Mucosa of rectum (tissue), 2 donors: ENCODE results near the gene ULK4.
"Not testable (repeated sequence)": the region's sequence is repeated elsewhere in the genome, so short reads cannot be mapped to it uniquely, and the experiment has no call there.

Experiments used
- H3K27ac ChIP-seq, 2 donors: one replicate each; pipeline ENCODE4 v1.7.0; 2013; ENCODE audit warnings: inconsistent platforms in 2 of 2, low read depth in 2 of 2, low read length in 2 of 2
- H3K27me3 ChIP-seq, 2 donors: one replicate each; pipeline ENCODE4 v1.7.0; 2013; ENCODE audit warnings: low read length in 2 of 2; ENCODE audit not compliant: control insufficient read depth in 2 of 2, insufficient read depth in 2 of 2
- H3K36me3 ChIP-seq, 2 donors: one replicate each; pipeline ENCODE4 v1.7.0; 2013; ENCODE audit warnings: low read length in 2 of 2; ENCODE audit not compliant: control insufficient read depth in 2 of 2, insufficient read depth in 2 of 2
- H3K4me1 ChIP-seq, 2 donors: one replicate each; pipeline ENCODE4 v1.7.0; 2013; ENCODE audit warnings: low read length in 2 of 2, mild to moderate bottlenecking in 1 of 2; ENCODE audit not compliant: control insufficient read depth in 2 of 2, insufficient read depth in 2 of 2
- H3K4me3 ChIP-seq, 2 donors: one replicate each; pipeline ENCODE4 v1.7.0; 2013; ENCODE audit warnings: low read length in 2 of 2
- H3K9ac ChIP-seq, 2 donors: one replicate each; pipeline ENCODE4 v1.7.0; 2013; ENCODE audit warnings: low read length in 2 of 2, low read depth in 1 of 2, mild to moderate bottlenecking in 1 of 2
- H3K9me3 ChIP-seq, 2 donors: one replicate each; pipeline ENCODE4 v1.7.0; 2013; ENCODE audit warnings: low read length in 2 of 2; ENCODE audit not compliant: control insufficient read depth in 2 of 2
- donor health status: healthy.
- donor health status: Normal muscosa, but diverticular disease.

The ULK4 gene

DNA sequence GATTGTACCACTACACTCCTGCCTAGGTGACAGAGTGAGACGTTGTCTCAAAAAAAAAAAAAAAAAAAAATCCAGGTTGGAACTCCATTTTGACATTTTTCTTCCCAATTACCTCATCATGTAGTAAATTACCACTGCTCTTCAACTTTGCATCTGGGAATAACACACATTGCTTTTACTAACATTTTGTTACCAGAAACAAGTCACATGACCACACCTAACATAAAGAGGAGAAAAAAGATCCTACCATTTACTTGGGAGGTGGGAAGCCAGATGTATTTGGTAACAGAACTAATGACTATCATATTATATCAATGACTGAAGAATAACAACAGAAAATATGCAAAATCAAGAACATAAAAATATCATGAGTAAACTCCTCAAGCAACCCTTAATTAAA is 49.6 kb downstream of the ULK4 start:
- Histone ChIP-seq H3K4me3 (no peak overlapping the region), H3K4me1 (no peaks in the 10 kb centered on the region), H3K36me3 (no peaks in the 10 kb centered on the region), H3K27me3 (no peaks in the 10 kb centered on the region), H3K9me3 (no peaks in the 10 kb centered on the region), H3K9ac (no peak overlapping the region), H3K27ac (no peak overlapping the region)

DNA sequence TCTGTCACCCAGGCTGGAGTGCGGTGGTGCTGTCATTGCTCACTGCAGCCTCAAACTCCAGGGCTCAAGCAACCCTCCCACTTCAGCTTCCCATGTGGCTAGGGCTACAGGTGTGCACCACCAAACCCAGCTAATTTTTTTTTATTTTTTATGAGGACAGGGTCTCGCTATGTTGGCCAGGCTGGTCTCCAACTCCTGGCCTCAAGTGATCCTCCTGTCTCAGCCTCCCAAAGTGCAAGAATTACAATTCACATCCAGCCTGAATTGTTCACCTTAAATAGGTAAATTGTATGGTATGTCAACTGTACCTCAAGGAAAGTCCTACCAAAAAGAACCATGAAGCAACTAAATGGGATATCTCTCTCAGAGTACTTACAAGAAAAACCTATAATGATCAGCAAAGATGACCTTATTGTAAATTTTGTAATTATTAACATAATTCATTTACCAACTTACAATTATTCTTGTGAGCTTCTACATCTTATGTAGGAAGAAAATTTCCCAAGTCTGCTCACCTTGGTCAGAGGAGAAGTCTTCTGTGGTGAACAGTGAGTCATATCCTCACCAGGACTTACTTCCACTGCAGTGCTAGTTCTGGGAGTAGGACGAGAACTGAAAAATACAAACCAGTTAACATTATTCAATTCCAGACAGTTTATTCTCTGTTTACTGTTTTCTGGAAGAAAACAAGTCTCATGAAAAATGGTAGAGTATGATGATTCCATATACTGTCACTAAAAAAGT is 54.4 kb downstream of the ULK4 start:
- no peak overlapping the region for H3K27ac ChIP-seq
- no peak overlapping the region for H3K9ac ChIP-seq
- H3K4me3 ChIP-seq, result no peak overlapping the region
- H3K4me1 ChIP-seq, result no peaks in the 10 kb centered on the region
- H3K9me3 ChIP-seq, result no peaks in the 10 kb centered on the region
- H3K36me3 ChIP-seq, result no peaks in the 10 kb centered on the region
- H3K27me3 ChIP-seq, result no peaks in the 10 kb centered on the region

DNA sequence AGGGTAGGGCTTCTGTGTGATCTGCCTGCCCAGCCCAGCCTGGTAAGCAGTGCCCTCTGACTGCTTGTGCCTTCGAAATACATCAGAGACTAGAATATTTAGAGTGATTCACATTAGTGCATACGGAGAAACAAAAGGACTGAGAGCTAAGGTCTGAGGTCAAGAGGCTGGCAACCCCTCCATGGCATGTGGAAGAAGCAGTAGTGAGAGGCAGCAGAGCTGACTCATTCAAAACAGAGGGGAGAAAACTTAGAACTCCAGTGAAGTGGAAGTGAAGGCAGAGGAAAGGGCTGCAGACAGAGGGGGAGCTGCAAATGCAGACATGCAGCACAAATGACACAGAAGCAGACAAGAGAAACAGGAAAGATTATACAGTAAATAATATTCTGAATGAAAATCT is 61.6 kb downstream of the ULK4 start:
- no peak overlapping the region for H3K4me3 ChIP-seq
- H3K27me3 ChIP-seq, result no peaks in the 10 kb centered on the region
- no peaks in the 10 kb centered on the region for H3K4me1 ChIP-seq

GRCh38 chr3:41898631-41899030 is 63.3 kb downstream of the ULK4 start:
- H3K9me3 ChIP-seq, result no peaks in the 10 kb centered on the region
- peaks cover 3 to 4% of the 10 kb centered on the region in 2 donors for H3K36me3 ChIP-seq
- no peaks in the 10 kb centered on the region for H3K4me1 ChIP-seq
- no peak overlapping the region for H3K4me3 ChIP-seq
- no peaks in the 10 kb centered on the region for H3K27me3 ChIP-seq
- H3K27ac ChIP-seq, result no peak overlapping the region
- H3K9ac ChIP-seq, result no peak overlapping the region

More for the DNA sequence above, 61.6 kb downstream of the ULK4 start:
- H3K9me3 ChIP-seq, result no peaks in the 10 kb centered on the region
- H3K36me3 ChIP-seq, result peaks cover 3 to 4% of the 10 kb centered on the region in 2 donors
- no peak overlapping the region for H3K27ac ChIP-seq
- no peak overlapping the region for H3K9ac ChIP-seq

- Histone ChIP-seq H3K27me3 (no peaks in the 10 kb centered on the region), H3K9me3 (no peaks in the 10 kb centered on the region)
Measured at GRCh38 chr3:41893977-41894376, 67.9 kb downstream of the ULK4 start.

GRCh38 chr3:41888368-41889076 is 73.4 kb downstream of the ULK4 start:
- Histone ChIP-seq H3K9me3 (no peaks in the 10 kb centered on the region), H3K36me3 (no peaks in the 10 kb centered on the region), H3K27me3 (no peaks in the 10 kb centered on the region), H3K27ac (no peak overlapping the region), H3K9ac (no peak overlapping the region), H3K4me1 (no peaks in the 10 kb centered on the region), H3K4me3 (no peak overlapping the region)

More at GRCh38 chr3:41893977-41894376, 67.9 kb downstream of the ULK4 start:
- H3K4me1 ChIP-seq, result no peaks in the 10 kb centered on the region
- H3K36me3 ChIP-seq, result no peaks in the 10 kb centered on the region
- H3K4me3 ChIP-seq, result no peak overlapping the region
- H3K9ac ChIP-seq, result no peak overlapping the region
- H3K27ac ChIP-seq, result no peak overlapping the region

- H3K27me3 ChIP-seq, result no peaks in the 10 kb centered on the region
Measured at GRCh38 chr3:41882956-41883355, 78.9 kb downstream of the ULK4 start.

GRCh38 chr3:41881233-41881821 is 80.6 kb downstream of the ULK4 start:
- Histone ChIP-seq H3K4me3 (no peak overlapping the region), H3K9me3 (no peaks in the 10 kb centered on the region), H3K27me3 (no peaks in the 10 kb centered on the region), H3K36me3 (no peaks in the 10 kb centered on the region), H3K4me1 (no peaks in the 10 kb centered on the region), H3K9ac (no peak overlapping the region), H3K27ac (no peak overlapping the region)

More at GRCh38 chr3:41882956-41883355, 78.9 kb downstream of the ULK4 start:
- H3K4me1 ChIP-seq, result no peaks in the 10 kb centered on the region
- H3K9me3 ChIP-seq, result no peaks in the 10 kb centered on the region
- H3K9ac ChIP-seq, result no peak overlapping the region
- no peaks in the 10 kb centered on the region for H3K36me3 ChIP-seq
- no peak overlapping the region for H3K4me3 ChIP-seq
- H3K27ac ChIP-seq, result no peak overlapping the region

DNA sequence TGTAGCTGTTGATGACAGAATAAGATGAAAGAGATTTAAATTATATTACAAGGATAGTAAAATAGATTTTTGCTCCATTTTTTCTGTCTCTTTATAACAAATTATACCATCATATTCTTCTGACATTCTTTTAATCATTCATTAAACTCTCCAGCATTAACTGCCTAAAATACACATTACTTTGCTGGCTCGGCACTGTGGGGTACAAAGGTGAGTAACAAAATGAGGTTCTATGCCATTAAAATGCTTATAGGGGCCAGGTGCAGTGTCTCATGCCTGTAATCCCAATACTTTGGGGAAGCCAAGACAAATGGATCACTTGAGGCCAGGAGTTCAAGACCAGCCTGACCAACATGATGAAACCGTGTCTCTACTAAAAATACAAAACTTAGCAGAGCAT is 81.5 kb downstream of the ULK4 start:
- Histone ChIP-seq H3K9me3 (no peaks in the 10 kb centered on the region), H3K9ac (no peak overlapping the region), H3K4me3 (no peak overlapping the region), H3K27me3 (no peaks in the 10 kb centered on the region), H3K36me3 (no peaks in the 10 kb centered on the region), H3K27ac (no peak overlapping the region), H3K4me1 (no peaks in the 10 kb centered on the region)

- not testable (repeated sequence) for H3K27me3 ChIP-seq, H3K4me3 ChIP-seq, H3K4me1 ChIP-seq, H3K9ac ChIP-seq, H3K9me3 ChIP-seq, H3K27ac ChIP-seq, H3K36me3 ChIP-seq
Measured at GRCh38 chr3:41877741-41878140, 84.2 kb downstream of the ULK4 start.
